ENCODE measurements around the gene TALDO1. TPM values are rescaled to one million over a fixed set of nuclear protein-coding genes. Genes with fewer than 3 reads are reported as not detected.
A peak's percentile ranks its signal among the peaks of the same experiment; 100 is the strongest.

The TALDO1 gene
- polyA plus RNA-seq, 4 donors, result 132 to 146 (median 135) TPM

- no peak for DNase-seq (ENCODE audit: low read depth in 4 of 4, low spot score in 3 of 4)
Observed at GRCh38 chr11:765802-766091, 18.5 kb downstream of the TALDO1 start.

DNA sequence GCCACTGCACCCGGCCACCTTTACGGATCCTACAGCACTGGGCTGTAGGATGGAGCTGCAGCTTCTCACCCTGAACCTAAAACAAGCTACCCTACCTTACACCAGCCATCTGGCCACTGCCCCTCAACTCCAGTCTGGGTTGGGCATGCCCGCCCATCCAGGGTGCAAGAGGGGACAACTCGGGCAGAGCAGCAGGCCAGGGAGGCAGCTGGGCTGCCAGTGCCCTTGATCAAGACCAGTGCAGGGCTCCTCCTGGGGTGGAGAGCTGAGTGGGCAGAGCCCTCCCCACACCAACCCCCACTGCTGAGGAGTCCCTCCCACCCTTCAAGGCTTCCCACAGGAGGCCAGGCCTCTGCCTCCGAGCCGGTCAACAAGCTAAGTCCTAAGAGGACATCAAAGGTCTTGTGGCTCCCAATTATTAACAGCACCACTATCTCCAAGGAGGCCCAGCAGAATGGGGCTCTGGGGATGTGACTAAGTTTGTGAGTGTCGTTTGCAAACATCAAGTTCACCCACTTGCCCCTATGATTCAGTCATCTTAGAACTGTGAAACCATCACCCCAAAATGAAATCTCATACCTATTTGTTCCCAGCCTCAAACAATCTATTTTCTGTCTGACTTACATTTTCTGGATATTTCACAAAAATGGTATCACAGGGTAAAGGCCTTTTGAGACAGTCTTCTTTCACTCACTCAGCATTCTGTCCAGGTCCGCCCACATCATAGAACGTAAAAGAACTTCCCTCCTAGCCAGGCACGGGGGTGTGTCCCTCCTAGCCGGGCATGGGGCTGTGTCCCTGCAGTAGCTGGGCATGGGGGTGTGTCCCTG lies 19.1 kb downstream of the TALDO1 start:
- no peak for DNase-seq (ENCODE audit: low read depth in 4 of 4, low spot score in 3 of 4)

- no peak for DNase-seq (ENCODE audit: low read depth in 4 of 4, low spot score in 3 of 4)
Observed at GRCh38 chr11:766936-767210, 19.6 kb downstream of the TALDO1 start.

GRCh38 chr11:767238-767637 lies 20.0 kb downstream of the TALDO1 start:
- DNase-seq (ENCODE audit: low read depth in 4 of 4, low spot score in 3 of 4), result no peak

DNA sequence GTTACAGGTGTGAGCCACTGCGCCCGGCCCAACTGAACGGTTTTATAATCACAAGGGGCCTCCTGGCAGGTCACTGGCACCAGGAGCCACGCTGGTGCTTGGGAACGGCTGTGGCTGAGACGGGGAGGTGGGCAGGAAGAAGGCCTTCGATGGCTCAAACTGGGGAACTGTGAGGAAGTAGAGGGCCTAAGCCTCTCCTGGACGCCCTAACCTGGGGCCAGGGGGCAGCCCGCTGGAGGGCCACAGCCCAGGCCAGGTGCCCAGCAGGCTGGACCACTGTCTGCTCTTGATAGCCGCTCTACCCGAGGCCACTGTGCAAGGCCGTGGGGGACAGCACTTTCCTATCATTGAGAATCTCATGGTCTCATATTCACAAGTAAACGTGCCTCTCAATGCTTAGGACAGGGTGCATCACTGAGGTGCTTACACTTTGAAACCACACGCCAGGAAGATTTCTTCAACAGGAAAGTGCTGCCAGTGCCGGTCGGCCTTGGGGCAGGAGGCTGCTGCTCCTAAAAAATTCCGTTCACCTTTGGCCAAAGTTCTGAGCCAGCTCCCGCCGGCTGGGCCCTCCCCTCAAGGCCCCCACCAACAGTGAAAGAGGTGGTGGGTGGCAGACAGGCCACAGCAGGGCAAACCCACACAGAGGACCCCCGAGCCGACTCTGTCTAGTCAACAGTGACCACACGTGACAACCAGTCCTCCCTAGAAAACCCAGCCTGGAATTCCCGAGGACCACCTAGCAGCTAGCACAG lies 22.8 kb downstream of the TALDO1 start:
- DNase-seq (ENCODE audit: low read depth in 4 of 4, low spot score in 3 of 4), result no peak

GRCh38 chr11:770642-771616 lies 23.7 kb downstream of the TALDO1 start:
- DNase-seq (ENCODE audit: low read depth in 4 of 4, low spot score in 3 of 4), result no peak

DNA sequence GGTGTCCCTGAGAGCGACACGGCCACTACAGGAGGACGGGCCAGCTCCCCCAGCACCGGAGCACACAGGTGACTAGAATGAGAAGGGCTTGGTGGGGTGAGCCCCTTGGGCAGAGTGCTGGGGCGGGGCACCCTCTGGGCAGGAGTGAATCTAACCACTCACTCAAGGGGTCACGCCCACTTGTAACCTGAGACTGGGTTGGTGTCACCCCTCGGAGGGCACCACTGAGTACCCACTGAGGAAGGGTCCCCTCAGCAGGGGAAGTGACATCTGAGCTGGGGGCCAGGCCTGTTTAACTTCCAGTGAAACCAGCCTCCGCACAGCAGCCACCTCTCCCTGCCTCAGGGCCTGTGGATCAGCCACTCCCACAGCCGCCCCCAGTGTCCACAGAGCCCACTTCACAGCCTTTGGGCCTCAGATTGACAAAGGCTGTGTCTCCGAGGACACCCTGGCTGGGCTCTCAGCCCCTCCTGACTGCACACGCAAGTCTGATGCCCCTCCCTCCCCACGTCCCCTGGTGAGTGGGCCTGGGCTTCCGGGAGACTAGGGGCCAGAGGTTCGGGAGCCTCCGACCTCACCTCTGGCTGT lies 24.4 kb downstream of the TALDO1 start:
- no peak for DNase-seq (ENCODE audit: low read depth in 4 of 4, low spot score in 3 of 4)

DNA sequence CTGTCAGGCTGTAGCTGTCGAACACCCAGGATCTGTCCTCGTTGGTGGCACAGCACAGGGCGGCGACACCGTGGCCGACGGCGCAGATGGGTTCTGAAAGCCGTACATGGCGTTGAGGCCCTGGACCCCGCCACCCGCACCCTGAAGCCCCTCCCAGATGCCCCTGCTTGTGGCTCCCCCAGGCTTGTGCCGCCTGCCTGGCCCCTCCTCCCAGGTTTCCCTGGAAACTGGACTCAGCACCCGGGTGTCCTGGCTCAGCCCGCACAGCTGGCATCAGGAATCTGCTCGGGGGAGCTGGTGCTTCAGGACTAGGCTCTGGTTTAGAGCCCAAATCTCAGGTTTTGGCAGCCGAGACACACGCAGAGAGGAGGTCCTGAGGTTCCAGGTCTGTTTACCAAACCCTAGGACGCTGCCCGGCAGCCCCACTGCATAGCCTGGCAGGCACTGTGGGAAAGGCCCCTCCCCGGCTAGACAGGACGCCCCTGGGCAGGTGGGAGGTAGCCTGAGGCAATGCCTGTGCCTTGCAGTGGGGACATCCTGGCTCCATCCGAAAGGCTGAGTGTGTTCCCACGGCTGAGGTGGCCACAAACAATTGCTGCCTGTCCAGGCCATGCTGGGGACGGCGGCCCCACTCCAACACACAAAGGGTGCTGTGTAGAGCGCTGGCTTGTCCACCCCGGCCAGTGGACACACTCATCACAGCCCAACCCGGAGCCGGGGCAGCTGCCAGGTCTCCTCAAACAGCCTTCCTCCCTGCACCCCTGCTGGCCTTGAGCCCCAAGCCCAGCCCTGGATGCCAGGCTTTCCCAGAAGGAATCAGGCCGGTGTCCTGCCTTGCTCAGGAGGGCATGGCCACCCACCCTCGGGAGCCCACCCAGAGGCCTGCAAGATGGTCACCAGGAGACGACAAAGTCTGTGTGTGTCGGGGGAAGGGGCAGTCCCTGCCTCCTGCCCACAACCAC lies 25.4 kb downstream of the TALDO1 start:
- no peak for DNase-seq (ENCODE audit: low read depth in 4 of 4, low spot score in 3 of 4)

GRCh38 chr11:773425-773824 lies 26.2 kb downstream of the TALDO1 start:
- no peak for DNase-seq (ENCODE audit: low read depth in 4 of 4, low spot score in 3 of 4)

DNA sequence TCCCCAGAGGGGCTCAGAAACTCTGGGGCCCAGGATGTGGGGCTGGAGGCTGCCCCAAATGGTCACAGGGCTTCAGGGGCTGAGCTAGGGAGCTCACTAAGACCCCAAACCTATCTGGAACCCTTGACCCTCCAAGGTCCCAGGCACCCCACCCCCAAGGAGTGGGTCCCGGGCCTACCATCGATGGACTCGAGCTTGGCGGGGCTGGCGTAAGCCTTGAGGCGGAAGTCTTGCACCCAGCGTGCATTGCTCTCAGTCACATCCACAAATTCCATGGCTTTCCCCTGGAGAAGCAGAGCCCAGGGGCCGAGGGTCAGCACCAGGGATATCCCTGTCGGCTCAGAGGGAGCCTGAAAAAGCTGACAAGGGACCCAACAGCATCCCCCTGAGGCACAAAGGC lies 26.6 kb downstream of the TALDO1 start:
- no peak for DNase-seq (ENCODE audit: low read depth in 4 of 4, low spot score in 3 of 4)

GRCh38 chr11:774873-775592 lies 27.8 kb downstream of the TALDO1 start:
- no peak for DNase-seq (ENCODE audit: low read depth in 4 of 4, low spot score in 3 of 4)

DNA sequence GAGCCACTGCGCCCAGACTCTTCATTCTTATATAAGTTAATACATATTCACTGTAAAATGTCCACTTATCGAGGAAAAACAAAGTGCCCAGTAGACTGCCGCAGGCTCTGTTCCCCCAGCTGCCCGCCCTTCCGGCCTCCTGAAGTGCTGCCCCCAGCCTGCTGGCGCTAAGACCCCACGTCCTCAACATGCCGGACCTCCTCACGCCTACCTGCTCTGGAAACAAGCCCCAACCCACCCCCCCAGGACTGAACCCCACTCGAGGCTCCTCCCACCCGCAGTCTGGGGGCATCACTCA lies 28.9 kb downstream of the TALDO1 start:
- DNase-seq (ENCODE audit: low read depth in 4 of 4, low spot score in 3 of 4), result no peak

DNA sequence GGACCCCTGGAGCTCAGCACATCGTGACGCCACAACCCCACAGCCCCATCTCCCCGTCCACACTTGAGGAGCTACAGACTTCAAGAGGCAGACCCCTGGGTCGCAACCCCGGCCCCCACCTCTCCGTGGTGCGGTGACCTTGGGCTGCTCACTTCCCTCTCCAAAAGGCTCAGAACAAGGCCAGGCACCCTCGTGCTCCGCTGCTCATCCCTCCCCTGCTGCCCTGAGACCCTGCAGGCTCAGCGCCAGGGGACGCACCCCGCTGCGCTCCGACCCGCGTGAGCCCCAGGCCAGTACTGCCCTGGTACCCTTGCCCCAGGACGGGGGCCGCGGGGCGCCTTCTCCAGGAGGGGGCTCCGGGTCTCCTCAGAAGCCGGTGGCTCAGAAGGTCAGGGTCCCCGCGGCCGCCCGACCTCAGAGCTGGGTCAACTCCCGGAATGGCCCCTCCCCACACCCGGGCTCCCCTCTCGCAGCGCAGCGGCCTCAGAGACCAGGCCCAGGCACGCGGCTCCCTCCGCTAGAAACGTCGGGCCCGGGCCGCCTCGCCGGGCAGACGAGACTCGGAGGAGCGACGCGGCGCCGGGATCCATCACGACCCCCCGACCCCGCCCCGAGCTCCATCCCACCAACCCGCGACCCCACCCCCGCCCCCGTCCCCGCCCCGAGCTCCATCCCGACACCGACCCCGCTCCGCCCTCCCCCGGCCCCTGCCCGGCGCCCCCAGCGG lies 29.5 kb downstream of the TALDO1 start:
- DNase-seq (ENCODE audit: low read depth in 4 of 4, low spot score in 3 of 4), result no peak

DNA sequence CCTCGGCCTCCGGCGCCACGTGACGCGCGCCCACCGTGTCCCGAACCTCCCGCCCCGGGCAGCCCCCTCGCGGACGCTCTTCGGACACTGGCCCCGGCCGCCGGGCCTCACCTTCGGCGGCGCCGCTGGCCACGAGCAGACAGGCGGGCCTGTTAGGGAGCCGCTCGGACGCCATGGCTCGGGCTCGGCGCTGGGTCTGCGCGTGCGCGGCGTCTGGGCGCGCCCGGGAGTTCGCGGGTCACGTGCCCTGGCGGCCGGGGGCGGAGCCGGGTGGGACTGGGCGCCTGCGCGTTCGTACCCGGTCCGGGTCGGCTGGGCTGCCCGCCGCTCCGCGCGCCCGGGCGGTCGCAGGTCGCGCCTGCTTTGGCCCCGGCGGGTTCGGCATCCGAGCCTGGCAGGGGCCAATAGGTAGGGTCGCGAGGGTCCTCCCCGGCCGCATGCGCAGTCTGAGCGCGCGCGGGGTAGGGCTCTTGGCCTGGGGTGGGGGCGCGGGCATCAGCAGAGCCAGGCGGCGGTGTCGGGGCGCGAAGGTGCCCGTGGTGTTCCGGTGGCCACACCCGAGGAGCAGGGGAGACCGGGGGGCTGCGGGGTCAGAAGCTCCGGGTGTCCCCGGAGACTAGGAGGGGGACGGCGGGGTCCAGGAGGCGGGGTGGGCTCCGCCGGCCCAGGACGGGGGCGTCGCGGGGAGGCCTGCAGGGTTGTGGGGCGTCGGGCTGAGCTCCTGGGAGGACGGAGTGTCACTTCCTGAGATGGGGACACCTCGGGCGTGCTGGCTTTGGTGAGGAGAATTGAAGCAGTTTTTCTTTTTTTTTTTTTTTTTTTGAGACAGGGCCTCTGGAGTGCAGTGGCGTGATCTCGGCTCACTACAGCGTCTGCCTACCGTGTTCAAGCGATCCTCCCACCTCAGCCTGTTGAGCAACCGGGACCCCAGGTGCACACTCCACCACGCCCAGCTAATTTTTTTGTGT lies 30.3 kb downstream of the TALDO1 start, which contains the start of gene GATD1:
GATD1 (minus strand) TSS at position 200 of the 968 bp plus-strand sequence; CDS start at position 175, 25 bp downstream.
- peak; percentile 80 to 84 (median 80) for DNase-seq (ENCODE audit: low read depth in 4 of 4, low spot score in 3 of 4)

DNA sequence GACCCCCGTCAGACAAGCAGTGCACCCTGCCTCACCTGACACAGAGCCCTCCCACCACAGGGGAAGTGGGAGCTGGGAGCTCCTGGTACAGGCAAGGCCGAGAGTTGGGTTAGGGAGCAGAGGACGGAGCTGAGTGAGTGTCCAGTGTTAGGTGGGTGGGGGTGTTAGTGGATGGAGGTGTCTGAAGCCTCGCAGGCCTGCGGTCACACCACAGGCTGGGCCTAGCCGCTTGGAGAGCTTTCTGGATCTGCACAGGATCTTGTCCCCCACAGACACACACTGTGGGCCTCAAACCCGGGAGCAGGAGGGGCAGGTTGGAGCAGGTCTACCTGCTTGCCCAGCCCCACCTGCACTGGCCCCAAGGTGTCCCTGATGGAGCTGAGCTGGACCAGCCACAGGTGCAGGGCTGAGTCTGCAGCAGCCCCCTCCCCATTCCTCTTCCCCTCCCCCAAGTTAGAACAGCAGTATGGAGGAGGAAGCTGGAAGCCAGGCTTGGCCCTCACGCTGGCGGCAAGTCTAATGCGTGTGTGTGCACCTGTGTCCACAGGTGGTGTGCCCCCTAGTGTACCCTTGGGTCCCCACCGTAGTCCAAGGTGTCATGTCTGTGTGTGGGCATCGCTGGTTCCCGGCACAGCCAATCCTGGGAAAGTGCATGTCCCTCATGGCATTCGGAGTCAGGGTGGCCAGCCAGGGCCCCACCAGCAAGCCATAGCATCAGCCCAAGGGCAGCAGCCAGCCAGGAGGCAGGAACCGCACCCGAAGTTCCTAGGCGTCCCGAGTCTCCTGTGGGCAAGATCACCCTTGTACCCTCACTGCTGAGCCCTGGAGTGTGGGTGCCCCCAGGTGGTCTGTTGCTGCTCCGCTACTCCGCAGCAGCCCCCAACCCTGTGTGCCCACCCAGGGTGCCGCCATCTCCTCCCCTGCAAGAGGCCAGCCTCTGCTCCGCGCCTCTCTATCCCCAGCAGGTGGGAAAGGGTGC lies 32.0 kb downstream of the TALDO1 start:
- DNase-seq (ENCODE audit: low read depth in 4 of 4, low spot score in 3 of 4), result no peak

GRCh38 chr11:779955-780532 lies 32.8 kb downstream of the TALDO1 start:
- DNase-seq (ENCODE audit: low read depth in 4 of 4, low spot score in 3 of 4), result no peak
